Mucosa of rectum (tissue), 2 donors: ENCODE data around the gene RAP2A.

Source experiments
- H3K27ac ChIP-seq, 2 donors: one replicate each; pipeline ENCODE4 v1.7.0; 2013; ENCODE audit warnings: inconsistent platforms in 2 of 2, low read depth in 2 of 2, low read length in 2 of 2
- H3K27me3 ChIP-seq, 2 donors: one replicate each; pipeline ENCODE4 v1.7.0; 2013; ENCODE audit warnings: low read length in 2 of 2; ENCODE audit not compliant: control insufficient read depth in 2 of 2, insufficient read depth in 2 of 2
- H3K36me3 ChIP-seq, 2 donors: one replicate each; pipeline ENCODE4 v1.7.0; 2013; ENCODE audit warnings: low read length in 2 of 2; ENCODE audit not compliant: control insufficient read depth in 2 of 2, insufficient read depth in 2 of 2
- H3K4me1 ChIP-seq, 2 donors: one replicate each; pipeline ENCODE4 v1.7.0; 2013; ENCODE audit warnings: low read length in 2 of 2, mild to moderate bottlenecking in 1 of 2; ENCODE audit not compliant: control insufficient read depth in 2 of 2, insufficient read depth in 2 of 2
- H3K4me3 ChIP-seq, 2 donors: one replicate each; pipeline ENCODE4 v1.7.0; 2013; ENCODE audit warnings: low read length in 2 of 2
- H3K9ac ChIP-seq, 2 donors: one replicate each; pipeline ENCODE4 v1.7.0; 2013; ENCODE audit warnings: low read length in 2 of 2, low read depth in 1 of 2, mild to moderate bottlenecking in 1 of 2
- H3K9me3 ChIP-seq, 2 donors: one replicate each; pipeline ENCODE4 v1.7.0; 2013; ENCODE audit warnings: low read length in 2 of 2; ENCODE audit not compliant: control insufficient read depth in 2 of 2
- donor health status: healthy.
- donor health status: Normal muscosa, but diverticular disease.

RAP2A gene

GRCh38 chr13:97432917-97433726, 847 bp upstream of the RAP2A start:
- Histone ChIP-seq H3K4me1 (peaks cover 0 to 14% of the 10 kb centered on the region in 2 donors), H3K36me3 (no peaks in the 10 kb centered on the region), H3K9me3 (no peaks in the 10 kb centered on the region), H3K4me3 (peak overlapping the region; percentile 92 to 100), H3K27ac (peak overlapping the region; percentile 100), H3K27me3 (no peaks in the 10 kb centered on the region), H3K9ac (peak overlapping the region; percentile 100)

GRCh38 chr13:97434397-97435201, 630 bp downstream of the RAP2A start:
- peak overlapping the region; percentile 80 for H3K9ac ChIP-seq
- no peaks in the 10 kb centered on the region for H3K36me3 ChIP-seq
- H3K27ac ChIP-seq: peak overlapping the region; percentile 73 to 76
- peaks cover 0 to 14% of the 10 kb centered on the region in 2 donors for H3K4me1 ChIP-seq
- H3K4me3 ChIP-seq: peak overlapping the region; percentile 89 to 97
- no peaks in the 10 kb centered on the region for H3K9me3 ChIP-seq
- H3K27me3 ChIP-seq: no peaks in the 10 kb centered on the region

GRCh38 chr13:97435323-97435722, 1.4 kb downstream of the RAP2A start:
- Histone ChIP-seq H3K9ac (peak overlapping the region in 1 of 2 donors; percentile 80), H3K4me3 (peak overlapping the region; percentile 89 to 97), H3K27ac (peak overlapping the region in 1 of 2 donors; percentile 73), H3K9me3 (no peaks in the 10 kb centered on the region), H3K27me3 (no peaks in the 10 kb centered on the region), H3K36me3 (no peaks in the 10 kb centered on the region), H3K4me1 (peaks cover 0 to 14% of the 10 kb centered on the region in 2 donors)

GRCh38 chr13:97435794-97436193, 1.8 kb downstream of the RAP2A start:
- H3K27ac ChIP-seq: no peak overlapping the region
- H3K9me3 ChIP-seq: no peaks in the 10 kb centered on the region
- no peak overlapping the region for H3K9ac ChIP-seq
- peak overlapping the region; percentile 28 to 89 for H3K4me3 ChIP-seq
- no peaks in the 10 kb centered on the region for H3K27me3 ChIP-seq
- peaks cover 0 to 14% of the 10 kb centered on the region in 2 donors for H3K4me1 ChIP-seq
- no peaks in the 10 kb centered on the region for H3K36me3 ChIP-seq

- peaks cover 0 to 7% of the 10 kb centered on the region in 2 donors for H3K4me1 ChIP-seq
- H3K36me3 ChIP-seq: no peaks in the 10 kb centered on the region
- no peak overlapping the region for H3K9ac ChIP-seq
- H3K27ac ChIP-seq: no peak overlapping the region
- H3K27me3 ChIP-seq: no peaks in the 10 kb centered on the region
- no peaks in the 10 kb centered on the region for H3K9me3 ChIP-seq
- no peak overlapping the region for H3K4me3 ChIP-seq
Measured at GRCh38 chr13:97436845-97437244, 2.9 kb downstream of the RAP2A start.

- Histone ChIP-seq H3K27me3 (no peaks in the 10 kb centered on the region), H3K36me3 (no peaks in the 10 kb centered on the region), H3K27ac (no peak overlapping the region), H3K9ac (no peak overlapping the region), H3K4me1 (peaks cover 0 to 3% of the 10 kb centered on the region in 2 donors), H3K4me3 (no peak overlapping the region), H3K9me3 (no peaks in the 10 kb centered on the region)
Measured at GRCh38 chr13:97437729-97438128, 3.8 kb downstream of the RAP2A start.

GRCh38 chr13:97438856-97439595, 5.1 kb downstream of the RAP2A start:
- H3K4me1 ChIP-seq: peaks cover 0 to 3% of the 10 kb centered on the region in 2 donors
- H3K27me3 ChIP-seq: no peaks in the 10 kb centered on the region
- H3K9me3 ChIP-seq: no peaks in the 10 kb centered on the region
- H3K36me3 ChIP-seq: no peaks in the 10 kb centered on the region
- no peak overlapping the region for H3K9ac ChIP-seq
- H3K27ac ChIP-seq: no peak overlapping the region
- H3K4me3 ChIP-seq: no peak overlapping the region

- H3K36me3 ChIP-seq: no peaks in the 10 kb centered on the region
- H3K9ac ChIP-seq: no peak overlapping the region
- H3K27me3 ChIP-seq: no peaks in the 10 kb centered on the region
- no peaks in the 10 kb centered on the region for H3K9me3 ChIP-seq
- H3K27ac ChIP-seq: no peak overlapping the region
- H3K4me3 ChIP-seq: no peak overlapping the region
- H3K4me1 ChIP-seq: no peaks in the 10 kb centered on the region
Measured at GRCh38 chr13:97440598-97441170, 6.7 kb downstream of the RAP2A start.

GRCh38 chr13:97441368-97441767, 7.4 kb downstream of the RAP2A start:
- no peaks in the 10 kb centered on the region for H3K27me3 ChIP-seq
- no peak overlapping the region for H3K27ac ChIP-seq
- no peaks in the 10 kb centered on the region for H3K9me3 ChIP-seq
- H3K36me3 ChIP-seq: no peaks in the 10 kb centered on the region
- H3K4me3 ChIP-seq: no peak overlapping the region
- no peak overlapping the region for H3K9ac ChIP-seq
- no peaks in the 10 kb centered on the region for H3K4me1 ChIP-seq
